HepG2 (cell line): ENCODE data around the gene ACTN3. TPM values are rescaled to one million over a fixed set of nuclear protein-coding genes. Genes with fewer than 3 reads are reported as not detected.

Experiments used
- ATAC-seq: fragments of 200-7000 bp; cut with Tn5 transposase; 3 replicates; pipeline ENCODE4 v1.9.1; 2020; ENCODE audit warnings: mild to moderate bottlenecking, moderate library complexity
- BruUV-seq: library from RNA; stranded (reverse); fragments of 400-500 nt; replicated peaks from 2 replicates; lab custom pipeline; 2021; lab: Mats Ljungman, UMichigan
- CTCF ChIA-PET: fragments of 300-600 bp; formaldehyde crosslinking; extraction: SDS; loops from one replicate; lab custom pipeline; 2021; ENCODE audit warnings: low total read pairs, inconsistent platforms, low intra/inter-chr PET ratio; lab: Yijun Ruan, JAX
- POLR2A ChIA-PET: fragments of 350-600 bp; sonication (Branson Sonifier 250); formaldehyde crosslinking; loops from one replicate; lab custom pipeline; 2020; ENCODE audit warnings: antibody characterized with exemption, inconsistent platforms; lab: Yijun Ruan, JAX
- DNase-seq: peaks from one replicate; pipeline ENCODE4 v3.0.0-alpha.2; 2015; ENCODE audit warnings: low spot score
- FAIRE-seq: peaks from 3 replicates; lab custom pipeline; 2011; peaks lifted over from hg19 to GRCh38; lab: Jason Lieb, UNC
- H2AFZ ChIP-seq: one replicate; pipeline ENCODE4 v1.6.1; 2011; ENCODE audit warnings: low read length, inconsistent platforms
- H3K27ac ChIP-seq: fragments of 300-600 bp; 3 replicates; pipeline ENCODE4 v1.8.0; 2011; ENCODE audit warnings: mixed run types, mild to moderate bottlenecking, mixed read lengths, low read length, inconsistent platforms; ENCODE audit not compliant: insufficient read depth; ENCODE audit errors: extremely low read length
- H3K27me3 ChIP-seq, 2 experiments: fragments of 200-600 bp in 1 of 2; 2 replicates in 1 of 2; 3 replicates in 1 of 2; pipeline versions ENCODE4 v1.6.0 to v1.8.0; 2011; ENCODE audit warnings: low read length in 2 of 2, mild to moderate bottlenecking in 2 of 2, moderate library complexity in 2 of 2, inconsistent platforms in 1 of 2; ENCODE audit not compliant: insufficient read depth in 2 of 2, control insufficient read depth in 1 of 2
- H3K36me3 ChIP-seq, 2 experiments: fragments of 200-600 bp in 1 of 2; replicated peaks in 1 of 2; 2 replicates in 1 of 2; 3 replicates in 1 of 2; pipeline versions ENCODE4 v1.5.1 to v1.8.0; 2011; ENCODE audit warnings: low read length in 2 of 2, inconsistent platforms in 1 of 2; ENCODE audit not compliant: insufficient read depth in 2 of 2, control insufficient read depth in 1 of 2
- H3K4me1 ChIP-seq: 2 replicates; pipeline ENCODE4 v1.5.1; 2012; ENCODE audit warnings: low read length, inconsistent platforms; ENCODE audit not compliant: insufficient read depth
- H3K4me2 ChIP-seq: 2 replicates; pipeline ENCODE4 v1.6.0; 2011; ENCODE audit warnings: low read depth, low read length, inconsistent platforms
- H3K4me3 ChIP-seq, 3 experiments: fragments of 200-600 bp in 1 of 3; sonication (generic), shearing (Covaris generic) in 1 of 3; replicated peaks in 1 of 3; 2 replicates each; pipeline ENCODE4 v1.5.1; 2011 to 2016; ENCODE audit warnings: low read length in 3 of 3, inconsistent platforms in 2 of 3, low read depth in 2 of 3, mild to moderate bottlenecking in 2 of 3, control low read depth in 1 of 3, mixed read lengths in 1 of 3; ENCODE audit not compliant: insufficient read depth in 1 of 3
- H3K79me2 ChIP-seq: one replicate; pipeline ENCODE4 v1.6.1; 2011; ENCODE audit warnings: low read length, inconsistent platforms; ENCODE audit not compliant: insufficient read depth
- H3K9ac ChIP-seq: 2 replicates; pipeline ENCODE4 v1.6.0; 2011; ENCODE audit warnings: mild to moderate bottlenecking, low read depth, low read length, inconsistent platforms; ENCODE audit not compliant: insufficient read depth
- H3K9me3 ChIP-seq: 2 replicates; pipeline ENCODE4 v1.5.1; 2012; ENCODE audit warnings: mild to moderate bottlenecking, low read length
- H4K20me1 ChIP-seq: 2 replicates; pipeline ENCODE4 v1.6.0; 2011; ENCODE audit warnings: inconsistent platforms, mild to moderate bottlenecking, low read length, moderate library complexity; ENCODE audit not compliant: insufficient read depth
- CERS6 ChIP-seq: sonication (generic); formaldehyde crosslinking; IDR thresholded peaks from 2 replicates; pipeline ENCODE4 v1.5.0; 2020; ENCODE audit warnings: missing genetic modification reagents
- EZH2 ChIP-seq: conservative IDR thresholded peaks from 2 replicates; pipeline ENCODE4 v1.6.1; 2012; ENCODE audit warnings: mild to moderate bottlenecking, low read depth, low read length, moderate library complexity
- FOXP1 ChIP-seq, 2 experiments: fragments of 450-650 bp in 1 of 2; IDR thresholded peaks; 2 replicates each; pipeline ENCODE4 v1.6.1; 2017 to 2018; ENCODE audit warnings: antibody characterized with exemption in 1 of 2
- HIVEP1 ChIP-seq: sonication (generic); formaldehyde crosslinking; IDR thresholded peaks from 2 replicates; pipeline ENCODE4 v1.4.0; 2020; ENCODE audit warnings: mild to moderate bottlenecking, missing genetic modification reagents
- ISX ChIP-seq: sonication (generic); formaldehyde crosslinking; conservative IDR thresholded peaks from 2 replicates; pipeline ENCODE4 v1.5.0; 2020; ENCODE audit warnings: missing genetic modification reagents
- MBD4 ChIP-seq: IDR thresholded peaks from 2 replicates; pipeline ENCODE4 v1.6.1; 2012; ENCODE audit warnings: low read length, inconsistent platforms, borderline replicate concordance
- RARG ChIP-seq: sonication (generic); formaldehyde crosslinking; IDR thresholded peaks from 2 replicates; pipeline ENCODE4 v1.4.0; 2020; ENCODE audit warnings: low read depth, mild to moderate bottlenecking, missing genetic modification reagents
- WIZ ChIP-seq: sonication (generic); formaldehyde crosslinking; IDR thresholded peaks from 2 replicates; pipeline ENCODE4 v1.5.1; 2020; ENCODE audit warnings: mild to moderate bottlenecking, missing genetic modification reagents
- ZFP62 ChIP-seq: sonication (generic); formaldehyde crosslinking; IDR thresholded peaks from 2 replicates; pipeline ENCODE4 v1.4.0; 2020; ENCODE audit warnings: missing genetic modification reagents
- ZHX2 ChIP-seq, 2 experiments: sonication (generic) in 1 of 2; formaldehyde crosslinking in 1 of 2; IDR thresholded peaks; 2 replicates each; pipeline versions ENCODE4 v1.6.1 to v1.9.0; 2014 to 2022; ENCODE audit warnings: antibody characterized with exemption in 1 of 2, borderline replicate concordance in 1 of 2, inconsistent platforms in 1 of 2, low read depth in 1 of 2, missing genetic modification reagents in 1 of 2
- ZNF224 ChIP-seq: sonication (generic); formaldehyde crosslinking; IDR thresholded peaks from 2 replicates; pipeline ENCODE4 v1.5.0; 2020; ENCODE audit warnings: mild to moderate bottlenecking, missing genetic modification reagents
- ZNF33A ChIP-seq: sonication (generic); formaldehyde crosslinking; IDR thresholded peaks from 2 replicates; pipeline ENCODE4 v1.5.1; 2020; ENCODE audit warnings: missing genetic modification reagents, mild to moderate bottlenecking, moderate library complexity, borderline replicate concordance
- ZNF589 ChIP-seq: sonication (generic); formaldehyde crosslinking; conservative IDR thresholded peaks from 2 replicates; pipeline ENCODE4 v1.8.0; 2022; ENCODE audit warnings: mild to moderate bottlenecking, moderate library complexity, missing genetic modification reagents
- ZNF749 ChIP-seq: sonication (generic); formaldehyde crosslinking; IDR thresholded peaks from 2 replicates; pipeline ENCODE4 v1.8.0; 2022; ENCODE audit warnings: mild to moderate bottlenecking, missing genetic modification reagents, moderate library complexity, borderline replicate concordance
- ZSCAN31 ChIP-seq: sonication (generic); formaldehyde crosslinking; IDR thresholded peaks from 2 replicates; pipeline ENCODE4 v1.5.0; 2020; ENCODE audit warnings: low read depth, mild to moderate bottlenecking, missing genetic modification reagents
- WGBS: methylation state at CpG from one replicate; pipeline ENCODE4 v1.1.6; 2017; ENCODE audit warnings: low lambda C conversion rate; 5-methylcytosine and 5-hydroxymethylcytosine counted together
- in situ Hi-C: cut with HindIII; loops from 2 replicates; pipeline ENCODE4 v1.10.0; 2017; ENCODE audit warnings: low pct_unique_long_range_greater_than_20kb; ENCODE audit not compliant: extremely low pct_ligation_motif_present
- intact Hi-C: fragments of 100-400 bp; cut with micrococcal nuclease; formaldehyde crosslinking; loops from one replicate; pipeline ENCODE4 v1.10.0; 2022; ENCODE audit not compliant: unreplicated experiment
- polyA plus RNA-seq, 8 experiments: library from polyadenylated mRNA; depleted of rRNA in 3 of 8; stranded (reverse) in 7 of 8; unstranded in 1 of 8; fragments of >200 nt; fragmentation: Illumina TruSeq in 4 of 8; extraction: Trizol in 4 of 8; gene quantifications; 2 replicates each; pipeline versions ENCODE4 v1.2.1 to v1.2.3, GENCODE V29; 2011 to 2016; ENCODE audit warnings: low read depth in 4 of 8, missing spikeins in 1 of 8, mixed read lengths in 1 of 8; ENCODE audit not compliant: insufficient read depth in 1 of 8
- total RNA-seq, 5 experiments: library from RNA; depleted of rRNA; stranded (reverse); fragments of >200 nt; fragmentation: Illumina TruSeq; extraction: Trizol; gene quantifications; 2 replicates each; pipeline ENCODE4 v1.2.3, GENCODE V29; 2016; ENCODE audit warnings: low read depth in 1 of 5
- TF ChIP-seq, protein P1 (sequence below): IDR thresholded peaks from 2 replicates; pipeline ENCODE4 v1.6.1; 2016; ENCODE audit warnings: low read depth, control low read depth
- TF ChIP-seq, protein P2 (sequence below): sonication (generic); formaldehyde crosslinking; IDR thresholded peaks from 2 replicates; pipeline ENCODE4 v1.5.0; 2020; ENCODE audit warnings: mild to moderate bottlenecking, low read depth, missing genetic modification reagents, borderline replicate concordance

Gene ACTN3
- total and polyA plus RNA-seq, 2 of the 13 experiments (the other 11 are each of a cell fraction or from before 2014, with no cell fraction given) = 0.04 to 0.09 TPM

DNA sequence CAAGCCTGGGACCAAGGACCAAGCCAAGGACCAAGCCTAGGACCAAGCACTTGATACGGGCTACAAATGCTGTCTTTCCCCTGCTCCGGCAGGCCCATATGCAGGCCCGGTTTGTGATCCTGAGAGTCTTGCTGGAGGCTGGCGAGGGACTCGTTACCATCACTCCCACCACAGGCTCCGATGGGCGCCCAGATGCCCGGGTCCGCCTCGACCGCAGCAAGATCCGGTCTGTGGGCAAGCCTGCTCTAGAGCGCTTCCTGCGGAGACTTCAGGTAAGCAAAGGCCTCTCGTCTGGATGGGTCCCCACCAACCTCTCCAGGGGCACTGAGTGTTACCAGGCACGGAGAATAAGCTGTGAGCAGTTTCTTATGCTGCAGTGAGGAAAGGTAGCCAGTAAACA, 49.5 kb upstream of the ACTN3 start:
- no peak overlapping the region for H3K27ac ChIP-seq
- peaks cover 8% of the 10 kb centered on the region; the same call in 1 of the 2 replicates for H3K4me1 ChIP-seq
- H3K4me2 ChIP-seq = no peak overlapping the region
- no peak overlapping the region for H3K4me3 ChIP-seq
- in situ Hi-C loops = no loop called here
- no peaks in the 10 kb centered on the region for H3K79me2 ChIP-seq
- CTCF ChIA-PET = no interaction called here
- no peaks in the 10 kb centered on the region for H3K27me3 ChIP-seq
- H3K9ac ChIP-seq = no peak overlapping the region
- DNase-seq = no peak
- POLR2A ChIA-PET = no interaction called here
- no peaks in the 10 kb centered on the region for H3K9me3 ChIP-seq
- intact Hi-C loops = no loop called here
- H4K20me1 ChIP-seq = no peaks in the 10 kb centered on the region
- no peak overlapping the region for H2AFZ ChIP-seq
- FAIRE-seq = no peak
- H3K36me3 ChIP-seq = peaks cover 15 to 24% of the 10 kb centered on the region in 2 experiments; a peak in 4 of 5 replicates
- WGBS = 93% methylated on average over 12 of the region's 16 CpGs
- ATAC-seq = no peak
- BruUV-seq = no TSS peak
- TF ChIP-seq ZFP62 (CRISPR knock-in tag) (no peak), ZNF749 (no peak), HIVEP1 (no peak), WIZ (CRISPR knock-in tag) (no peak), RARG (CRISPR knock-in tag) (no peak), ZNF224 (CRISPR knock-in tag) (no peak), ZSCAN31 (CRISPR knock-in tag) (no peak), ISX (no peak), ZNF33A (CRISPR knock-in tag) (no peak), EZH2 (no peak), ZHX2 (IDR thresholded peaks at IDR 0.05; ENCODE audit: low read depth) (no peak), ZHX2 (CRISPR knock-in tag; IDR thresholded peaks at IDR 0.05; ENCODE audit: borderline replicate concordance) (no peak), ZNF589 (CRISPR knock-in tag) (no peak), CERS6 (CRISPR knock-in tag) (no peak), MBD4 (no peak), FOXP1 (IDR thresholded peaks at IDR 0.05) (no peak), FOXP1 (CRISPR knock-in tag; IDR thresholded peaks at IDR 0.05) (no peak)
- TF ChIP-seq, protein P1, sequence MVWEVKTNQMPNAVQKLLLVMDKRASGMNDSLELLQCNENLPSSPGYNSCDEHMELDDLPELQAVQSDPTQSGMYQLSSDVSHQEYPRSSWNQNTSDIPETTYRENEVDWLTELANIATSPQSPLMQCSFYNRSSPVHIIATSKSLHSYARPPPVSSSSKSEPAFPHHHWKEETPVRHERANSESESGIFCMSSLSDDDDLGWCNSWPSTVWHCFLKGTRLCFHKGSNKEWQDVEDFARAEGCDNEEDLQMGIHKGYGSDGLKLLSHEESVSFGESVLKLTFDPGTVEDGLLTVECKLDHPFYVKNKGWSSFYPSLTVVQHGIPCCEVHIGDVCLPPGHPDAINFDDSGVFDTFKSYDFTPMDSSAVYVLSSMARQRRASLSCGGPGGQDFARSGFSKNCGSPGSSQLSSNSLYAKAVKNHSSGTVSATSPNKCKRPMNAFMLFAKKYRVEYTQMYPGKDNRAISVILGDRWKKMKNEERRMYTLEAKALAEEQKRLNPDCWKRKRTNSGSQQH (CRISPR knock-in tag) = no peak
- TF ChIP-seq, protein P2, sequence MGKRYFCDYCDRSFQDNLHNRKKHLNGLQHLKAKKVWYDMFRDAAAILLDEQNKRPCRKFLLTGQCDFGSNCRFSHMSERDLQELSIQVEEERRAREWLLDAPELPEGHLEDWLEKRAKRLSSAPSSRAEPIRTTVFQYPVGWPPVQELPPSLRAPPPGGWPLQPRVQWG (CRISPR knock-in tag) = no peak
